Measurements from ENCODE around the gene BACE2. TPM values are rescaled to one million over a fixed set of nuclear protein-coding genes. Genes with fewer than 3 reads are reported as not detected.

Gene BACE2
- total RNA-seq, 2 donors from 2014 or later: 9.1 to 16.7 TPM

- no peaks in the 10 kb centered on the region for H3K27me3 ChIP-seq (ENCODE audit: control insufficient read depth, insufficient read depth, low read length, poor library complexity, severe bottlenecking)
- H3K27ac Mint-ChIP-seq: no peak overlapping the region
- peaks cover 5% of the 10 kb centered on the region for H3K9me3 Mint-ChIP-seq
- H3K27ac ChIP-seq (ENCODE audit: low read depth, low read length): no peak overlapping the region
- H3K4me3 Mint-ChIP-seq: no peak overlapping the region
- no peak overlapping the region for H3K4me3 ChIP-seq (ENCODE audit: low read length)
- H3K27me3 Mint-ChIP-seq (ENCODE audit: insufficient read depth): peaks cover 15% of the 10 kb centered on the region
- no peaks in the 10 kb centered on the region for H3K9me3 ChIP-seq (ENCODE audit: control insufficient read depth, low read length)
- WGBS, 2 experiments (ENCODE audit: insufficient coverage in 1 of 2, insufficient read length in 1 of 2): 85% methylated on average over 2 of the region's 2 CpGs
- H3K36me3 ChIP-seq (ENCODE audit: control insufficient read depth, insufficient read depth, low read length): no peaks in the 10 kb centered on the region
- H3K4me1 ChIP-seq (ENCODE audit: control insufficient read depth, insufficient read depth, low read length): no peaks in the 10 kb centered on the region
- no peak overlapping the region for H3K9ac ChIP-seq (ENCODE audit: extremely low read depth, low read length, poor library complexity, severe bottlenecking)
- H3K36me3 Mint-ChIP-seq (ENCODE audit: low read depth): no peaks in the 10 kb centered on the region
- no peak for DNase-seq
- no peaks in the 10 kb centered on the region for H3K4me1 Mint-ChIP-seq
- no peak for TF ChIP-seq CTCF (conservative IDR thresholded peaks at IDR 0.05)
Measured at GRCh38 chr21:41141031-41141457, 26.9 kb upstream of the BACE2 start.

- peak overlapping the region; percentile 50 for H3K27ac Mint-ChIP-seq
- DNase-seq: peak; percentile 63
Measured at GRCh38 chr21:41142051-41142795, 25.7 kb upstream of the BACE2 start.

GRCh38 chr21:41143596-41144325 lies 24.2 kb upstream of the BACE2 start:
- no peak for TF ChIP-seq CTCF (conservative IDR thresholded peaks at IDR 0.05)
- DNase-seq: no peak
- no peak overlapping the region for H3K4me3 Mint-ChIP-seq
- Histone ChIP-seq H3K4me3 (ENCODE audit: low read length) (no peak overlapping the region), H3K9ac (ENCODE audit: extremely low read depth, low read length, poor library complexity, severe bottlenecking) (no peak overlapping the region), H3K27ac (ENCODE audit: low read depth, low read length) (no peak overlapping the region), H3K27me3 (ENCODE audit: control insufficient read depth, insufficient read depth, low read length, poor library complexity, severe bottlenecking) (no peaks in the 10 kb centered on the region), H3K9me3 (ENCODE audit: control insufficient read depth, low read length) (no peaks in the 10 kb centered on the region), H3K4me1 (ENCODE audit: control insufficient read depth, insufficient read depth, low read length) (peaks cover 5% of the 10 kb centered on the region), H3K36me3 (ENCODE audit: control insufficient read depth, insufficient read depth, low read length) (no peaks in the 10 kb centered on the region)
- H3K36me3 Mint-ChIP-seq (ENCODE audit: low read depth): no peaks in the 10 kb centered on the region
- no peaks in the 10 kb centered on the region for H3K9me3 Mint-ChIP-seq
- WGBS, 2 experiments (ENCODE audit: insufficient coverage in 1 of 2, insufficient read length in 1 of 2): 84 to 88% methylated on average over 9 to 10 of the region's 10 CpGs
- H3K27me3 Mint-ChIP-seq (ENCODE audit: insufficient read depth): peaks cover 15% of the 10 kb centered on the region
- H3K4me1 Mint-ChIP-seq: peaks cover 8% of the 10 kb centered on the region
- H3K27ac Mint-ChIP-seq: no peak overlapping the region

More at GRCh38 chr21:41142051-41142795, 25.7 kb upstream of the BACE2 start:
- TF ChIP-seq CTCF (conservative IDR thresholded peaks at IDR 0.05): no peak
- Histone ChIP-seq H3K4me1 (ENCODE audit: control insufficient read depth, insufficient read depth, low read length) (peaks cover under 1% of the 10 kb centered on the region), H3K36me3 (ENCODE audit: control insufficient read depth, insufficient read depth, low read length) (no peaks in the 10 kb centered on the region), H3K27me3 (ENCODE audit: control insufficient read depth, insufficient read depth, low read length, poor library complexity, severe bottlenecking) (no peaks in the 10 kb centered on the region), H3K27ac (ENCODE audit: low read depth, low read length) (no peak overlapping the region), H3K9ac (ENCODE audit: extremely low read depth, low read length, poor library complexity, severe bottlenecking) (no peak overlapping the region), H3K9me3 (ENCODE audit: control insufficient read depth, low read length) (no peaks in the 10 kb centered on the region), H3K4me3 (ENCODE audit: low read length) (no peak overlapping the region)
- Mint-ChIP-seq H3K4me1 (peaks cover 2% of the 10 kb centered on the region), H3K4me3 (no peak overlapping the region), H3K9me3 (peaks cover 3% of the 10 kb centered on the region), H3K27me3 (ENCODE audit: insufficient read depth) (peaks cover 13% of the 10 kb centered on the region), H3K36me3 (ENCODE audit: low read depth) (no peaks in the 10 kb centered on the region)
- WGBS, 2 experiments (ENCODE audit: insufficient coverage in 1 of 2, insufficient read length in 1 of 2): 88 to 89% methylated on average over 6 to 15 of the region's 15 CpGs

Data from endodermal cell (in vitro differentiated cells).